Measurements from ENCODE around the gene RFTN1.
"Not testable (repeated sequence)": the region's sequence is repeated elsewhere in the genome, so short reads cannot be mapped to it uniquely, and the experiment has no call there.

Gene RFTN1

DNA sequence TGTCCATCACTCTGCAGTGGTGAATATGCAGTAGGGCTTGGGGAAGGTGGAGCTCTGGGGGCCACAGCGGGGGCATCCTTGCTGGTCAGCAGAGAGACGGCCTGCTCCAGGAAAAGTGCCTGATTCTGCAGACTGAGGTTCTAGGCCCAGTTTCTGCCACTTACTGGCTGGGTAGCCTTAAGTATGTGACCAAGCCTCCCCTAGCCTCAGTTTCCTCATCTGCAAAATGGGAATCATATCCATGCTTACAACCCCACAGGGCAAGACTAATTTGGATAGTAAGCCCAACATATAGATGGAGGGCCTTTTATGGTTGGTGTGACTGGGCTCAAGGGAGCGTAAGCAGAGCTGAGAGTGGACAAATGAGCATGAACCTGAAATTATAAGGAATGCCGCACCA lies 187.6 kb downstream of the RFTN1 start:
- DNase-seq (ENCODE audit: extremely low spot score, insufficient read length, low read depth) (no peak), FAIRE-seq (no peak)

DNA sequence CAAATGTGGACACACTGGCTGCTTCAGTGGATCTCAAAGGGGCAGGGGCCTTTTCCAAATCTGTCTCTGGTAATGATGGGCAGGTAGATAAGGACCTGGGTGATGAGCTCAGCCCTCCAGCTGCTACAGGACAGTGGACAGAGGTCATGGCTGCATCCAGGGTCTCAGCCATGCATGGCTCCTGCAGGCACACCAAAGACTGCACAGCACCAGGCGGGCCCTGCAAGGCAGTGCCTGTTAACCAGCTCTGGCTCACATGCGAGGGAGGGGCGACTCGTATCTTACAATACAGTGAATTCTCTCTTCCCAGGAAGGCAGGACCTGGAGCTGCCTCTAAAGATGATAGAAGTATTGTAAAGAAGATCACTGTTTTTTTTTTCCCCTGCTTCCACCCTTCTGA lies 189.8 kb downstream of the RFTN1 start:
- FAIRE-seq (no peak), DNase-seq (ENCODE audit: extremely low spot score, insufficient read length, low read depth) (no peak)

DNA sequence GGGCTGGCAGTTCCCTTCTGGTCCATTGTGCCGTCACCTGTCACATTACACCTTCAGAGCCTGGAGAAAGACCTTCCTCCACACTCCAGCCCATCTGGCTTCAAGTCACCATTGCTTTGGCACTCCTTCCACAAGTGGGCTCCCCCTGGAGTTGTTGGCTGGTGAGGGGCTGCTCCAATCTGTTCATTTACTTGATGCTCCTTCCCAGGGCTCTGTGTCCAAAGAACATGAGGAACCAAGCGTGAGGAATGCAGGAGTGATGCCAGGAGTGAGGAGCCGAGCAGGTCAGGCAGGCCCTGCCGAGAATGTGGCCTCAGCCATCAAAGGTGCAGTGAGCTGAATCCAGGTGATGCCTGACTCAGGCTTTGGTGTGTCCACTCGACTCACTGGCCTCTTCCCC lies 191.3 kb downstream of the RFTN1 start:
- FAIRE-seq = no peak
- DNase-seq (ENCODE audit: extremely low spot score, insufficient read length, low read depth) = no peak

DNA sequence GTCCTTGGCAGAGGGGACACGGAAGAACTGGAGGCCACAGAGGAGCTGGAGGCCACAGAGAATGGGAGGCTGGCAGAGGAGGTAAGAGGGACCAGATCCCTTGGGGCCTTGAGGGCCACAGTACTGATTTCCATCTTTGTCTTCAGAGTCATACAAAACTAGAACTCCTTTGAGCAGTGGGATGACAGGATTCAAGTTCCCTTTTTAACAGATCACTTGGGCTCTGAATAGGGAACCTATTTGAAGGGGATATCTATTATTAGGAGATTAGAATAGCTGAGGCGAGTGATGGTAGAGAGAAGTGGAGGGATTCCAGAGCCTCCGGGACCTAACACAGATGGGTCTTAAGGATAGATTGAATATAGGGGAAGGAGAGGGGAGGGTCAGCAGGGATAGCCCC lies 192.8 kb downstream of the RFTN1 start:
- no peak for DNase-seq (ENCODE audit: extremely low spot score, insufficient read length, low read depth)
- no peak for FAIRE-seq

DNA sequence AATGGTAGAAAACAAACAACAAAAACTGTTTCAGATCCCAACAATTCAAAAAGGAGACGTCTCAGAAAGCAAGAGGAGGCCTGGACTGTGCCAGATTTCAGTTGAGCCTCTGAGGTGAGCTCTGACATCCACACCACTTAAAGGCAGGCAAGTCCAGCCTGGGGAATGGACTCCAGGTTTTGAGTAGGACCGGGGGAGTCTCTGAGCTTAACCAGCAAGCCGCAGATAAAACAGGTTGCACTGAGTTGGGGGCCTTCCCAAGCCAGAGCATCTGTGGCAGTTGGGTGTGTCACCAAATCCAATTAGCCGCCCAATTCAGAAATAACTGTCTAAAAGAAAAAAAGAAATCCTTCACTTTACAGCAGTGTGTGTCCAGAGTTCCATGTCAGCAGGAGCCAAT lies 193.8 kb downstream of the RFTN1 start:
- FAIRE-seq = no peak
- DNase-seq (ENCODE audit: extremely low spot score, insufficient read length, low read depth) = no peak

DNA sequence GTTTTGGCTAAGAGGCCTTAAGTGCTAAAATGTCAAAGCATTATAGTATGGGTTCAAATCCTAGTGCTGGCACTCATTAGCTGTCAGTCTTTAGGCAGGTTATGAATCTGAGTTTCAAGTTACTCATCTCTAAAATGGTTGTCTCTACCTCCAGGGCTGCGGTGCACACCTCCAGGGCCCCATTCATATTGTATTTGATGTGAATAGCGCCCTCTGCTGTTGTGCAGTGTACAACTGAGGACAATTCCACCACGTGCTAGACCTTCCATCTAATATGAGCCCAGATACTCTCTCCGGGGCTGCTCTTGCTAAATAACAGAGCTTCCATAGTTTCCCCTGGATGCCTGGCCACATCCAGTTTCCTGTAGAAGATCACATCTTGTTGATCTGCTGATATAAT lies 194.2 kb downstream of the RFTN1 start:
- DNase-seq (ENCODE audit: extremely low spot score, insufficient read length, low read depth) (no peak), FAIRE-seq (no peak)

DNA sequence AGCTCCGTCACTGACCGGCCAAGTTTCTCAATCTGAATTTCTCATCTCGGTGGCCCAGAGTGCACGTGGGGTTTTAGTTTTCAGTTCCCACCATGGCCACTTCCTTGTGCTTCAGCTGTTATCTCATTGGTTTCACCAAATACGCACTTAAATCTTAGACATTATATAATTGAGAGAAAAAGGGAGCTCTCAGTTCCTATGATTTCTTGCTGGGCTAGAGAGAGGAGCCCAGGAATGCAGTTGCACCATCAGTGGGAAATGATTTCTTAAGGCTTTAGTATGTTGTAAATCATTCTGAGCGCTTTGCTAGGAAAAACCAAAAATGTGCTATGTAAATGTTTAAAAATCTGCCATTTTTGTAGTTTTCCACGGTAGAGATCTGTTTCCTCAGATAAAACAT lies 195.3 kb downstream of the RFTN1 start:
- DNase-seq (ENCODE audit: extremely low spot score, insufficient read length, low read depth) (no peak), FAIRE-seq (no peak)

DNA sequence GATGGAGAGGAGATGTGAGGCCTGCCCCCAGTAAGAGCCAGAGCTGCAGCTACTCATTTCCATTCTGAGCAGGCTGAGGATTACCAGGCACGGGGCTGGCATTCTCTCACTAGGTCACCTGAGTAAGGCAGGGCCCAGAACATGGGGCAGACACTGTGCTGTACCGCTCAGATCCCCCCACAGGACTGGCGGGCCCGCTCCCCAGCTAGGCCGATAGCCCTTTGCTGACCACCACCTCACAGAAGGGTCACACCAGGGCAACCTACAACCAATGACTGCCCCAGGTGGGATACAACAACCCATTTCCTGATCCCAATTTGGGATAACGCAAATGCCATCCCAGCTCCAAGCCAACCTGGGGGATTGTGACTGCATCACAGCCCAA lies 195.9 kb downstream of the RFTN1 start:
- DNase-seq (ENCODE audit: extremely low spot score, insufficient read length, low read depth) = no peak
- FAIRE-seq = no peak

DNA sequence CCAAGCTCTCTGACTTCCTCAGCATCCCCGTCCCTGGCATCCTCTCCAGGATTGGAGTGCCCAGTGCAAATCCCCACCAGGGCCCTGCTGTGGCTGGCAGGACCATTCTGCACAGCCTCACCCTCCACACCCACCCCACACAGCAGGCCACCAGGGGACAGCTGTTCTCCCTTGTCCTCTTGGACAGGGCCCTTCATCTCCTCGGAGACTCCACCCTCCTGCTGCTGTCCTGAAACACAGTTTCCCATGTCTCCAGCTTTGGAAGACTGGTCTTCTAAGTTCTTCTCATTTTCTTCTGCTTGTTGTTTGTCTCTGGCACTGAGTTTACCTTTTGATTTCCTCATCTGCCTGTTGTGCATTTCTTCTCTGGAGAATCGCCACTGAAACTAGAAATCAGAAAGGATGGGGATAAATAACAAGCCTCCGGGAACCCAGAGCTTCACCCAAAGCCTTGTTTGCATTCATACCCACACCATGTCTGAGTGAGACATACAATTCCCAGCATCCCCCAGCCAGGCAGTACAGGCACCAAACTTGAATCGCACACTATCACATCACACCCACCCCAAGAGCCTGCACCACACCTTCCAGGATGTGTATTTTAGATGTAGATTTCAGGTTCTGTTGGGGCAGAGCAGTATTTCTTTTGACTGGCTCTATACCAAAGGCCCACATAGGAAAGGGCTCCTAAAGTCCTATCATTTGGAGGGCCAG lies 196.5 kb downstream of the RFTN1 start:
- no peak for DNase-seq (ENCODE audit: extremely low spot score, insufficient read length, low read depth)
- FAIRE-seq = no peak

DNA sequence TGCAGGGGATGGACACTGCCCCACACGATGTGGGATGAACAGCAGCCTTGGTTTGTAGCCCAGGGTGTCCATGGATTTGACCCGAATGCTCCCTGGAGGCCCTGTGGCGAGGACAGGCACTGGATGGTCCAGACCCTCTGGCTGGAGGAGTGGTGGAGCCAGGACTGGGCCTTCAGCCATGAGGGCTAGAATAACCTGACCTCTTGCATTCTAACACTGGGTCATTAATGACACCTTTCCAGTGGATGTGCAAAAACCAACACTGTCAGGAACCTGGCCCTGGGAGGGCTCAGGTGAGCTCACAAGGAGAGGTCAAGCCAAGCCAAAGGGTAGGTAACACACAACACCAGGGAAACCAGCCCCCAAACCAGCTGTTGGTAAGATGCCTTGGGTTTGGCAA lies 197.1 kb downstream of the RFTN1 start:
- FAIRE-seq (no peak), DNase-seq (ENCODE audit: extremely low spot score, insufficient read length, low read depth) (no peak)

DNA sequence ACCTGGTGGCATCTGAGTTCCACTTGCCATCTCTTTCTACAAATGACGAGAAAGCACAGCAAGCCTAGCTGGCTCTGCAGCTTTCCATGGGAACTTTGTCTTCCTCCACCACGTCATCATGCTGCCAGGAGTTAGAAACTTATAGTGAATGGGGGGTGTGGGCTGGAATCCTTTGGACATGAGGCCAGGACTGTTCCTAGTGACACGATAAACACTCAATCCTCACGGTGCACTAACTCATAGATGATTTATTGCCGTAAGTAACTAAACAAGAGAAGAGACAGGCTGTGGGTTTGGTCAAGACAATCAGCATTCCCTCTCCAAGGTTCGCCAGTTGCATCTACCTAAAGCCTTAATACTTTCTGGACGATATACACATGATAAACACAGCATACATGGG lies 197.9 kb downstream of the RFTN1 start:
- no peak for DNase-seq (ENCODE audit: extremely low spot score, insufficient read length, low read depth)
- FAIRE-seq = no peak

DNA sequence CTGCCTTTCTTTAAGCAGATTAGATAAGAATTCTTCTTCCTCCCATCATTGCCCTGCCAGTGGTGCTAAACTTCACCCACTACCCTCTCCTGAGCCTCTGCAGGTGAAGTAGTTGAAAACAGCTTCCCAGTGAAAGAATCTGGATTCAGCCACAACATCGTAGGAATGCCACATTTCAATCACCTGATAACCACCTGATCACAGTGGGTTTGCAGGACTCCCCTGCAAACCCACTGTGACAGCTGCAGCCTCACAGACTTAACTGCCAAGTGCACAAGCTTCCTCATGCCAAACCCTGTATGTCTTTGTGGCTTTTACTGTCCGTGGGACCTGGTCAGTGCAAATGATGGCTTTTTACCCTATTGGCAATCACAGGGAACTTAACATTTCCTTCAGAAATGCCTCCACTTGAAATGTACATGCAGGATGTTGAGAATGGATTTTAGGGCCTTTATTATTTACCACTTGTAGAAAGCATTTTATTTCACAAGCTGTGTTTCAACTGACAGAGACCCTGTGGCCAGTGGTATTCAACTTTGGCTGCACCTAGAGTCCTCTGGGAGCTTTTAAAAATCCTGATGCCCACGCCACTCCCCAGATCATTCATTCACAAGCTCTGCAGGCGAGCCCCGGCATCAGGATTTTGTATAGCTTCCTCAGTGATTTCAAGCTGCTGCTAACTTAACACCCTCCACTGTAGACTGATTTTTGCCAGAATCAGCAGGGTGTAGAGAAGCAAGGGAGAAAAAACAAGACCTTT lies 199.4 kb downstream of the RFTN1 start:
- peak; percentile 52 for FAIRE-seq
- no peak for DNase-seq (ENCODE audit: extremely low spot score, insufficient read length, low read depth)

DNA sequence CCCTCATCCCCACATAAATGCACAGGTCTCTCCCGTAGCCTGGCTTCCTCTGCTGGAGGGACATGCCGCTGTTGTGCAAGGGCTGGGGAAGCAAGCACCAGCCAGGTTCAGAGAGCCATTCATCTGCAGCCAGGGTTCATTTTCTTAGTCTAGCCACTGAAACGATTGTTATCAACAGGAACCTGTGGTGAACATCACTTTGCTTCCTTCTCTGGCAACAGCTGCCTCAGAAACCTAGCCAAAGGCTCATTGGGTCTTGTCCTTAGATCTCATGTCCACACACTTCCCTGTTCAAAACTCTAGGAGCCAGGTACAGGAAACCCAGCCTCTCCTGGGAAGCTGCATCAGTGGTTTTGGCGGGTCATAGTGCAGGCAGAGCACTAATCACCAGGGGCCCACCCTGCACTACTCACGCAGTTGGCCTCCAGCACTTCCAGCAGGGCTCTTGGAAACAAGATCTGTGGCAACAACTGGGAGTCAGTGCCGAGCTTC lies 201.5 kb downstream of the RFTN1 start:
- DNase-seq (ENCODE audit: extremely low spot score, insufficient read length, low read depth) (no peak), FAIRE-seq (peak; percentile 73)

DNA sequence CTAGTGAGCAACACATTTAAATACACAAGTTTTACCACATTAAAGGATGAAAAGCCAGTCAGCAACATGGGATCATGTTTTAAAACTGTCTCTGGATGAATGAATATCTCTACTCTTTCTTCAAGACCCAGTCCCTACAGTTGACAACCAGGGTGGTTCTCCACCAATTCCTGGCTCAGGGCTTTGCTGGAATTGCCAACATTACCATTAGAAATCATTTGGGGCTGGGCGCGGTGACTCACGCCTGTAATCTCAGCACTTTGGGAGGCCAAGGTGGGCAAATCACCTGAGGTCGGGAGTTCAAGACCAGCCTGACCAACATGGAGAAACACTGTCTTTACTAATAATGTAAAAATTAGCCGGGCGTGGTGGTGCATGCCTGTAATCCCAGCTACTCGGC lies 203.0 kb downstream of the RFTN1 start:
- FAIRE-seq; DNase-seq (ENCODE audit: extremely low spot score, insufficient read length, low read depth): not testable (repeated sequence)

DNA sequence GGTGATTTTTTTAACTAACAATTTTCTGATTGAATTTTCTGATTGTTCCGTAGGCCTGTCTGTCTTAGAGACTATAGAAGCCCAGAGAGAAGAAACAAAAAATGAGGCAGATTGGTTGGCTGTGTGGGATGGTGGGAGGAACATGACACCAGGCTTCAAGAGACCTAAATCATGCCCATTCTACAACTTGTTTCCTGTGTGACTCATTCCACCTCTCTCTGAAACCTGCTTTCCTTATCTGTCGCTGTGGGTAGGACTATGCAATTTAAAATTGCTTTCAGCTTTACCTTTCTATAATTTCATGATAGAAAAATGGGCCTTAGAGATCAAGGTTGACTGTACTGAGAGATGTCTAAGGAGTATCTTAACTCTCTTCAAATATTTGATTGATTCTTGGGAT lies 203.9 kb downstream of the RFTN1 start:
- DNase-seq (ENCODE audit: extremely low spot score, insufficient read length, low read depth) (no peak), FAIRE-seq (peak; percentile 88)

DNA sequence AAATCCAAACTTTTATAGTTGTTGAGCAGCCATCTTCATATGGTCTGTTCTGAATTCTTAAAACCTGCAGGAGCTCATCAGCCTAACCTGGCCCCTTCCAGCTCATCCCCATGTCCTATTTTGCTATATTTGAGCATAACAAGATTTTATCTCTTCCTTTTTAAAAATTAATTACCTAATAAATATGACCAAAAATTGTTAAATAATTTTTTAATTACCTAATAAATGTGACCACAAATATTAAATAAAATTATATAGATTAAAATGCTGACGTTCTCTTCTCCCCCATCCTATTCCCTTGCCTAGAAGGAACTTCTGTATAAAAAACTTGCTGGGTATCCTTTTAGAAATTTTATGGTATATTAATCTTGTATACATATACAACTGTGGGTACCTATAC lies 204.8 kb downstream of the RFTN1 start:
- FAIRE-seq = no peak
- DNase-seq (ENCODE audit: extremely low spot score, insufficient read length, low read depth) = no peak

DNA sequence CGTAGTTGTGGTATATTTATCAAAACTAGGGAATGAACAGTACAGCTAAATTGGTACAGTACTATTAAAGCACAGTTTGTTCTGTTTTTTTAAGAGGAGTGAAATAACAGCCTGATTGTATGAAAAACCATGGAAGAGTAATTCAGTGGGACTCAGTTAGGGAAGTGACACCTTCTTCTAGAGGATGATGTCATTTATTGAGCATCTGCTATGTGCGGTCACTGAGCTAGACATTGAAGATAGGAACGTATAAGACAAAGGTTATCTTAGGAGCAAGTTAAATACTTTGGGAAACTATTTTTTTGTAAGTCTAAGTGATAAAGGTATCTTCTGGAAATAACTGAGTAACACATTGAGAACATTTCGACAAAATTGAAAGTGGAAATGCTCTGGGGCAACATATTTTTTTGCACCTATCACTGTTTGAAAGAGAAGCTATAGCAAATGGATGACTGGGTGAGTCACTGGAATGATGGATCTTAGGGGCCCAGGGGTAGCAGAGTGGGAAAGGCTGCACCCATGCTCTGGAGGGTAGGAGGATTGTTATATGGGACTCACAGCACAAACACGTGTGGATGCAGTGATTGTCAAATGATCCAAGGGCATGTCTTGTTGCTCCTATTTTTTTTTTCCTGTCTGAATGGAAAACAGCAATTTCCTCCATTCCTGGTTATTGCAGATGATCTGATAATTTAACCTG lies 205.5 kb downstream of the RFTN1 start:
- FAIRE-seq = no peak

DNA sequence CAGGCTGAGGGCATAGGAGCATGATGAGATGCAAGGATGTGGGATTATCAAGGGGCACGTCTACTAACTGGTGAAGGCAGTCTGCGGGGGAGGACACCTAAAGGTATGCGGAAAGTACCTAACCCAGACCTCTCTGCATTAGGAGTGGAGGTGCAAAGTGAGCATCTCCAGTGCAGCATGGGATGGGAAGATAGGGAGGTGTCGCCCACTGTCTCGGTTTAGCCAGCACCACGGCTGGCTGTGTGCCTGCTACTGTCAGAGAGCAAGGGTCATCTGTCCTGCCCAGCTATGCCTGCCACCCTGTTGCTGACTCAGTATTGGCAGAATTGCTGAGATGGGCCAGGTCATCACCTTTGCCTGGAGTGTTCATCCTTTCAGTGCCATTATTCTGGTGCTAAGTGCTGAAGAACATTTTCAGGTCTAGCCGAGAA lies 208.4 kb downstream of the RFTN1 start:
- no peak for FAIRE-seq

More for the DNA sequence above, 205.5 kb downstream of the RFTN1 start:
- DNase-seq (ENCODE audit: extremely low spot score, insufficient read length, low read depth) = no peak

DNA sequence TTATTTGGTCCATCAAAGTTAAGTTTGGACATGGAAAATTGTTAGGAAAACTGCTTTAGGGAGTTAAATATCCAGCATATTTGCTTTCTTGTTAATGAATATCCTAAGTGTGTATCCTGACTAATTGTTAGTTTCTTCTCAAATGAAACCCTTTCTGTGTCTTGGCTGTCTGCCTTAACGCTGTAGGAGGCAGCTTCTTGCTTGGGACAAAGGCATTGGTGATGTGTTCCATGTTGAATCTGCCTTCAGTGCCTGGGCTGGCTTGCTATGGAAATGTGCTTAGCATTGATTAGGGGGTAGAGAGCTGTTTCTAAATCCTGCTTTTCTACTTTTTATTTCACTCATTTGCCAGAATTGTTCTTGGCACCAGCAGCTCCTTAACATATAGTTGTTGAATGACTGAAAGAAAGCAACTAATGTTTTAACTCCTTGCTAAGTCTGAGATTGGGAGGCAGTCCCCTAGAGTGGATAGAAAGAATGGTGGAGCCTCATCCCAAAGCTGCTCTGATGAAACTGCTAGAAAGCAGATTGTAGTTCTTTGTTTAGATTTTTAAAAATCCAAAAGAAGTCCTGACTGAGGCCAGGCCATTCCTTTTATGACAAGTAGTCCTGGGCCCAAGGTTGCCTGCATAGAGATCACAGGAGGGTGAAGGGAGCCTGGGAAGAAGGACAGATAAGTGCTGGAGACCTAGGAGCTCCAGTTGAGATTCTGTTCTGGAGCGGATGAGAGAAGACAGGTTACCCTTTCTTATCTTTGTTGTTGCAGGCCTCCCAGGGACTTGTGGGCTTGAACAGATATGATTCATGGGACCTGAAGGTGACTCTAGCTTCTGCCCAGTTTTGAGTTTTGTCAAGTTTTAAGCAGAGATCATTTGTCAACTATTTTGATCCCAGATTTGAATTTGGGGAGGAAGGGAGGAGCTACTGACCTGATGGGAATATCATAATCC lies 209.2 kb downstream of the RFTN1 start:
- no peak for DNase-seq (ENCODE audit: extremely low spot score, insufficient read length, low read depth)
- FAIRE-seq = no peak

More for the DNA sequence above, 208.4 kb downstream of the RFTN1 start:
- no peak for DNase-seq (ENCODE audit: extremely low spot score, insufficient read length, low read depth)

DNA sequence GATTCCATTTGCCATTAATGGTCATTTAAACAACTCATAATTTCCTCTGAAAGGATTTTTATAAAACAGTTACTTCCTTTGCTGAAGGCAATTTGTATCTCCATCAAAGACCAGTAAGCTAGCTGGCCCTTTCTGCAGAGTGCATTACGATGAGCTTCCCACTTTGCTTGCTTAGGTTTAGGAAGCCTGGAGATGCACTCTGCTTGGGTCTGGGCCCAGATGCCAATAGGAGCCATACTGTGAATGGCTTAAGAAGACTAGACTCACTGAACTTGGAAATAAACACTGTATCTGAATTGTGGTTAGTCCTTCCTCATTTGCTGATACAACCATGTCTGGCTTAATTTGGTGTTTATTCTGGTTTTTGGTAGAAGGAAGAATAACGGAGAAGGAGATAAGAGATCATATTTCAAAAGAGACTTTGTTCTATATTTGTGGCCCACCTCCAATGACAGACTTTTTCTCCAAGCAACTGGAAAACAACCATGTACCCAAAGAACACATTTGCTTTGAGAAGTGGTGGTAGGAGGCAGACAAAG lies 210.4 kb downstream of the RFTN1 start:
- no peak for DNase-seq (ENCODE audit: extremely low spot score, insufficient read length, low read depth)
- no peak for FAIRE-seq

Data from GM18507 (cell line).